ENCODE results near the gene PTGR1.

Gene PTGR1

DNA sequence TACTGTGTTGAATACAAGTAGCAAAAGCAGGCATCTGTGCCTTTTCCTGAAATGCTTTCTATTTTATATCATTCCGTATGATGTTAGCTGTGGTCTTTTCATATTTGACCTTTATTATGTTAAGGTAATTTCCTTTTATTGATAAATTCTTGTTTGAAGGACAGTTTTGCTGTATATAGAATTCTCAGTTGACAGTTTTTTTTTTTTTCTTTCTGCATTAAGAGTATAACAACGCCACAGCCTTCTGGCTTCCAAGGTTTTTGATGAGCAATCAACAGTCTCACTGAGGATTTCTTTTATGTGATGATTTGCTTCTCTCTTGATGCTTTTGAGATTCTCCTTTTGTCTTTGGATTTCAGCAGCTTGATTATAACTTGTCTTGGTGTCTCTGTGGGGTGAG, 50.8 kb downstream of the PTGR1 start:
- Histone ChIP-seq H3K4me1 (ENCODE audit: control insufficient read depth in 1 of 2, insufficient read depth in 2 of 2, low read length in 2 of 2) (no peaks in the 10 kb centered on the region), H3K36me3 (ENCODE audit: control insufficient read depth in 1 of 2, insufficient read depth in 2 of 2, low read length in 2 of 2) (no peaks in the 10 kb centered on the region), H3K9ac (ENCODE audit: low read depth in 1 of 2, low read length in 2 of 2) (no peak overlapping the region), H3K27me3 (ENCODE audit: control insufficient read depth in 1 of 2, insufficient read depth in 2 of 2, low read length in 2 of 2) (no peaks in the 10 kb centered on the region), H3K4me3 (ENCODE audit: low read depth in 1 of 2, low read length in 2 of 2) (no peak overlapping the region), H3K9me3 (ENCODE audit: control insufficient read depth in 1 of 2, low read length in 2 of 2) (peaks cover 57 to 81% of the 10 kb centered on the region in 2 donors), H3K27ac (ENCODE audit: low read depth, low read length) (no peak overlapping the region)

DNA sequence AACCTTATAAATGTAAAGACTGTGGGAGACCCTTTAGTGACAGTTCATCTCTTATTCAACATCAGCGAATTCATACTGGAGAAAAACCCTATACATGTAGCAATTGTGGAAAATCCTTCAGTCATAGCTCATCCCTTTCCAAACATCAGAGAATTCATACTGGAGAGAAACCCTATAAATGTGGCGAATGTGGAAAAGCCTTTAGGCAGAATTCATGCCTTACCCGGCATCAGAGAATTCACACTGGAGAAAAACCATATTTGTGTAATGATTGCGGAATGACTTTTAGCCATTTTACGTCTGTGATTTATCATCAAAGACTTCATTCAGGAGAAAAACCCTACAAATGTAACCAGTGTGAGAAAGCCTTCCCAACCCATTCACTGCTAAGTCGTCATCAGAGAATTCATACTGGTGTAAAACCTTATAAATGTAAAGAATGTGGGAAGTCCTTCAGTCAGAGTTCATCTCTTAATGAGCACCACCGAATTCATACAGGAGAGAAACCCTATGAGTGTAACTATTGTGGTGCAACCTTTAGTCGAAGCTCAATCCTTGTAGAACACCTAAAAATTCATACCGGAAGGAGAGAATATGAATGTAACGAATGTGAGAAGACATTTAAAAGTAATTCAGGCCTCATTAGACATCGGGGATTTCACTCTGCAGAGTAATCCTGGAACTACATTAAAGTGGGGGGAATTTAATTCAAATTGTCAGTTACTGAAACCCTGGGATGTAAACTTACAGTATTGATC, 56.8 kb downstream of the PTGR1 start:
- no peaks in the 10 kb centered on the region for H3K4me1 ChIP-seq (ENCODE audit: control insufficient read depth in 1 of 2, insufficient read depth in 2 of 2, low read length in 2 of 2)
- H3K4me3 ChIP-seq (ENCODE audit: low read depth in 1 of 2, low read length in 2 of 2) = peak overlapping the region in 1 of 2 donors; percentile 35
- H3K9ac ChIP-seq (ENCODE audit: low read depth in 1 of 2, low read length in 2 of 2) = no peak overlapping the region
- no peaks in the 10 kb centered on the region for H3K27me3 ChIP-seq (ENCODE audit: control insufficient read depth in 1 of 2, insufficient read depth in 2 of 2, low read length in 2 of 2)
- H3K9me3 ChIP-seq (ENCODE audit: control insufficient read depth in 1 of 2, low read length in 2 of 2) = peaks cover 66 to 83% of the 10 kb centered on the region in 2 donors
- no peak overlapping the region for H3K27ac ChIP-seq (ENCODE audit: low read depth, low read length)
- H3K36me3 ChIP-seq (ENCODE audit: control insufficient read depth in 1 of 2, insufficient read depth in 2 of 2, low read length in 2 of 2) = no peaks in the 10 kb centered on the region

DNA sequence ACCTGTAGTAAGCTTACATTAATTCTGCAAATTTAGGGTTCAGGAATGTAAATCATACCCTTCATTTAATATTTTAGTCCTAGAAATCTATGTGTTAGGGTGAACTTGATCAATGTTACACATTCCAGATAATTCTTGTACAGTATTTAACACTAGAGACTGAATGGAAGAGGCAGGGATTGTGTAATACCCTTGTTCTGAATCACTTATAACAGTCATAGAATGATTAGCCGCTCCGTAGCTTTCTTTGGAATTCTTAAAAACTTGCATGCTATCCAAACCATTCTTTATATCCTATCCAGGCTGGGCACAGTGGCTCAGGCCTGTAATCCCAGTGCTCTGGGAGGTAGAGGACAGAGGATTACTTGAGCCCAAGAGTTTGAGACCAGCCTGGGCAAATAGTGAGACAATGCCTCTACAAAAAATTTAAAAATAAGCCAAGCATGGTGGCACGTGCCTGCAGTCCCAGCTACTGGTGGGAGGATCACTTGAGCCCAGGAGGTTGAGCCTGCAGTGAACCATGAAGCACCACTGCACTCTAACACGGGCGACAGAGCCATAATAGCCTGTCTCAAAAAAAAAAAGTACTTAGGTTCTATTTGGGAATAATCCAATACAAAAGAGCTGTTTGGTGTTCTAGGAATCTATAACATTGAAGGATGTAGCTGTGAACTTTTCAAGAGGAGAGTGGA, 66.2 kb downstream of the PTGR1 start:
- Histone ChIP-seq H3K4me3 (ENCODE audit: low read depth in 1 of 2, low read length in 2 of 2) (no peak overlapping the region), H3K27ac (ENCODE audit: low read depth, low read length) (no peak overlapping the region), H3K4me1 (ENCODE audit: control insufficient read depth in 1 of 2, insufficient read depth in 2 of 2, low read length in 2 of 2) (no peaks in the 10 kb centered on the region), H3K9me3 (ENCODE audit: control insufficient read depth in 1 of 2, low read length in 2 of 2) (peaks cover 15 to 17% of the 10 kb centered on the region in 2 donors), H3K27me3 (ENCODE audit: control insufficient read depth in 1 of 2, insufficient read depth in 2 of 2, low read length in 2 of 2) (no peaks in the 10 kb centered on the region), H3K9ac (ENCODE audit: low read depth in 1 of 2, low read length in 2 of 2) (no peak overlapping the region), H3K36me3 (ENCODE audit: control insufficient read depth in 1 of 2, insufficient read depth in 2 of 2, low read length in 2 of 2) (no peaks in the 10 kb centered on the region)

DNA sequence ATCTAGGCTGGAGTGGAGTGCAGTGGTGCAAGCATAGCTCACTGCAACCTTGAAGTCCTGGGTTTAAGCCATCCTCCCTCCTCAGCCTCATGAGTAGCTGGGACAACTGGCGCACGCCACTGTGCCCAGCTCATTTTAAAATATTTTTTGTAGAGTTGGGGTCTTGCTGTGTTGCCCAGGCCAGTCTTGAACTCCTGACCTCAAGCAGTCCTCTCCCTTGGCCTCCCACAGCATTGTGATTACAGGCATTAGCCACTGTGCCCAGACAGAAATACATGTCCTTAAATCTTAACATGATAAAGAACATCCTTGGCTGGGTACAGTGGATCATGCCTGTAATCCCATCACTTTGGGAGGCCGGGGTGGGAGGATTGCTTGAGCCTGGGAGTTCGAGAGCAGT, 67.7 kb downstream of the PTGR1 start:
- H3K9me3 ChIP-seq (ENCODE audit: control insufficient read depth in 1 of 2, low read length in 2 of 2) = peaks cover 5 to 6% of the 10 kb centered on the region in 2 donors
- no peaks in the 10 kb centered on the region for H3K4me1 ChIP-seq (ENCODE audit: control insufficient read depth in 1 of 2, insufficient read depth in 2 of 2, low read length in 2 of 2)
- no peak overlapping the region for H3K4me3 ChIP-seq (ENCODE audit: low read depth in 1 of 2, low read length in 2 of 2)
- H3K27ac ChIP-seq (ENCODE audit: low read depth, low read length) = no peak overlapping the region
- H3K36me3 ChIP-seq (ENCODE audit: control insufficient read depth in 1 of 2, insufficient read depth in 2 of 2, low read length in 2 of 2) = no peaks in the 10 kb centered on the region
- H3K27me3 ChIP-seq (ENCODE audit: control insufficient read depth in 1 of 2, insufficient read depth in 2 of 2, low read length in 2 of 2) = no peaks in the 10 kb centered on the region
- no peak overlapping the region for H3K9ac ChIP-seq (ENCODE audit: low read depth in 1 of 2, low read length in 2 of 2)

GRCh38 chr9:111529787-111530186, 69.7 kb downstream of the PTGR1 start:
- Histone ChIP-seq H3K36me3 (ENCODE audit: control insufficient read depth in 1 of 2, insufficient read depth in 2 of 2, low read length in 2 of 2) (no peaks in the 10 kb centered on the region), H3K9ac (ENCODE audit: low read depth in 1 of 2, low read length in 2 of 2) (no peak overlapping the region), H3K4me1 (ENCODE audit: control insufficient read depth in 1 of 2, insufficient read depth in 2 of 2, low read length in 2 of 2) (peaks cover 11 to 12% of the 10 kb centered on the region in 2 donors), H3K9me3 (ENCODE audit: control insufficient read depth in 1 of 2, low read length in 2 of 2) (no peaks in the 10 kb centered on the region), H3K27ac (ENCODE audit: low read depth, low read length) (no peak overlapping the region), H3K27me3 (ENCODE audit: control insufficient read depth in 1 of 2, insufficient read depth in 2 of 2, low read length in 2 of 2) (peaks cover 7 to 11% of the 10 kb centered on the region in 2 donors), H3K4me3 (ENCODE audit: low read depth in 1 of 2, low read length in 2 of 2) (no peak overlapping the region)

- H3K36me3 ChIP-seq (ENCODE audit: control insufficient read depth in 1 of 2, insufficient read depth in 2 of 2, low read length in 2 of 2) = no peaks in the 10 kb centered on the region
- no peaks in the 10 kb centered on the region for H3K9me3 ChIP-seq (ENCODE audit: control insufficient read depth in 1 of 2, low read length in 2 of 2)
- H3K27me3 ChIP-seq (ENCODE audit: control insufficient read depth in 1 of 2, insufficient read depth in 2 of 2, low read length in 2 of 2) = peaks cover 7 to 11% of the 10 kb centered on the region in 2 donors
- H3K4me3 ChIP-seq (ENCODE audit: low read depth in 1 of 2, low read length in 2 of 2) = no peak overlapping the region
- H3K4me1 ChIP-seq (ENCODE audit: control insufficient read depth in 1 of 2, insufficient read depth in 2 of 2, low read length in 2 of 2) = peaks cover 11 to 12% of the 10 kb centered on the region in 2 donors
- no peak overlapping the region for H3K27ac ChIP-seq (ENCODE audit: low read depth, low read length)
- no peak overlapping the region for H3K9ac ChIP-seq (ENCODE audit: low read depth in 1 of 2, low read length in 2 of 2)
Observed at GRCh38 chr9:111527347-111527746, 72.1 kb downstream of the PTGR1 start.

GRCh38 chr9:111525056-111525977, 74.1 kb downstream of the PTGR1 start, which contains the start of gene ZNF483:
ZNF483 (plus strand) TSS chr9:111525179; CDS start chr9:111527396, 2,217 bp downstream.
- no peak within 1 kb of the TSS for H3K27ac ChIP-seq (ENCODE audit: low read depth, low read length)

DNA sequence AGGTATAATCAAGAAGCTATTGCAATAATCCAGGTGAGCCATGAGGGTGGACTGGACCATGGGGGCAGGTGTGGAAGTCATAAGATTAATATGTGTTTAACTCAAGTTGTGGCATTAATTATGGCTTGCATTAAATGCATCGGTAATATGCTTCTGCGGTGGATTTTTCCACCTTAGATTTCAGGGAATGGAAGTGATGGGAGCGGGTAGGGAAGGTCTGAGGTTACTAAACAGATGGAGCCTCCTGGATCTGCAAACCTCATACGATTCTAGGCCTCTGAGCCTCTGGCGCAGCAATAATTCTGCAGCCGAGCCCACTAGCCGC, 74.8 kb downstream of the PTGR1 start:
- peaks cover 11 to 12% of the 10 kb centered on the region in 2 donors for H3K4me1 ChIP-seq (ENCODE audit: control insufficient read depth in 1 of 2, insufficient read depth in 2 of 2, low read length in 2 of 2)
- H3K27ac ChIP-seq (ENCODE audit: low read depth, low read length) = no peak overlapping the region

More at GRCh38 chr9:111525056-111525977, 74.1 kb downstream of the PTGR1 start, which contains the start of gene ZNF483:
- peaks cover 11 to 12% of the 10 kb centered on the region in 2 donors for H3K4me1 ChIP-seq (ENCODE audit: control insufficient read depth in 1 of 2, insufficient read depth in 2 of 2, low read length in 2 of 2)
- H3K9ac ChIP-seq (ENCODE audit: low read depth in 1 of 2, low read length in 2 of 2) = peak within 1 kb of the TSS; percentile 40 to 78
- peak within 1 kb of the TSS; percentile 69 to 90 for H3K4me3 ChIP-seq (ENCODE audit: low read depth in 1 of 2, low read length in 2 of 2)
- H3K27me3 ChIP-seq (ENCODE audit: control insufficient read depth in 1 of 2, insufficient read depth in 2 of 2, low read length in 2 of 2) = peaks cover 7 to 11% of the 10 kb centered on the region in 2 donors
- H3K36me3 ChIP-seq (ENCODE audit: control insufficient read depth in 1 of 2, insufficient read depth in 2 of 2, low read length in 2 of 2) = no peaks in the 10 kb centered on the region
- H3K9me3 ChIP-seq (ENCODE audit: control insufficient read depth in 1 of 2, low read length in 2 of 2) = no peaks in the 10 kb centered on the region

DNA sequence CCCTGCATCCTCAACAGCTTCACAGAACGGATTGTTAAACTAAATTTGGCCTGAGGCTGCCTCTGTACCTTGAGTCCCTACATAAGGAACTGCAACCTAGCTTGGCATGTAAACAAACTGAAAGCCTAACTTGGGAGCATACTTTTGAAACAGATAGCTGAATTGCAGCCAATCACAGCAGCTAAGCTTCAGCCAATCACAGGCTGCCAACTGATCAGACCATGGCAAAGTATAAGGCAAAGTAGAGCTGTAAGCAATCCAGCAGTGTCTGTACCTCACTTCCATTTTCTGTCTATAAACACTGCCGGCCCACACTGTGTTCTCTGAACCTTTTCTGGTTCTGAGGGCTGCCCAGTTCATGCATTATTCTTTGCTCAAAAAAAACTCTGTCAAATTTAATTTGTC, 83.4 kb downstream of the PTGR1 start:
- H3K9me3 ChIP-seq (ENCODE audit: control insufficient read depth in 1 of 2, low read length in 2 of 2) = no peaks in the 10 kb centered on the region
- H3K36me3 ChIP-seq (ENCODE audit: control insufficient read depth in 1 of 2, insufficient read depth in 2 of 2, low read length in 2 of 2) = no peaks in the 10 kb centered on the region
- H3K27me3 ChIP-seq (ENCODE audit: control insufficient read depth in 1 of 2, insufficient read depth in 2 of 2, low read length in 2 of 2) = no peaks in the 10 kb centered on the region
- H3K9ac ChIP-seq (ENCODE audit: low read depth in 1 of 2, low read length in 2 of 2) = no peak overlapping the region
- H3K27ac ChIP-seq (ENCODE audit: low read depth, low read length) = no peak overlapping the region
- H3K4me3 ChIP-seq (ENCODE audit: low read depth in 1 of 2, low read length in 2 of 2) = no peak overlapping the region
- no peaks in the 10 kb centered on the region for H3K4me1 ChIP-seq (ENCODE audit: control insufficient read depth in 1 of 2, insufficient read depth in 2 of 2, low read length in 2 of 2)

More for the DNA sequence above, 74.8 kb downstream of the PTGR1 start:
- Histone ChIP-seq H3K4me3 (ENCODE audit: low read depth in 1 of 2, low read length in 2 of 2) (peak overlapping the region; percentile 69 to 90), H3K27me3 (ENCODE audit: control insufficient read depth in 1 of 2, insufficient read depth in 2 of 2, low read length in 2 of 2) (peaks cover 7 to 11% of the 10 kb centered on the region in 2 donors), H3K36me3 (ENCODE audit: control insufficient read depth in 1 of 2, insufficient read depth in 2 of 2, low read length in 2 of 2) (no peaks in the 10 kb centered on the region), H3K9ac (ENCODE audit: low read depth in 1 of 2, low read length in 2 of 2) (no peak overlapping the region), H3K9me3 (ENCODE audit: control insufficient read depth in 1 of 2, low read length in 2 of 2) (no peaks in the 10 kb centered on the region)
